Gastrocnemius medialis (tissue), 4 donors: Measurements from ENCODE around the gene NFIA. TPM values are rescaled to one million over a fixed set of nuclear protein-coding genes. Genes with fewer than 3 reads are reported as not detected.

Source experiments
- ATAC-seq, 2 donors: fragments of 150-250 bp; one replicate each; pipeline ENCODE4 v1.9.1; 2016
- DNase-seq, 2 donors: peaks; one replicate each; pipeline ENCODE4 v3.0.0-alpha.2; 2019
- H3K27ac ChIP-seq, 4 donors: fragments of 200-600 bp; sonication (generic); 1 replicate in 1 of 4; 2 replicates in 3 of 4; pipeline ENCODE4 v1.5.1; 2016 to 2018; ENCODE audit warnings: mild to moderate bottlenecking in 2 of 4, moderate library complexity in 1 of 4
- H3K27me3 ChIP-seq, 3 donors: fragments of 200-600 bp; sonication (generic) in 2 of 3; 1 replicate in 1 of 3; 2 replicates in 2 of 3; pipeline versions ENCODE4 v1.5.1 to v1.6.0; 2016 to 2019; ENCODE audit warnings: mild to moderate bottlenecking in 1 of 3, moderate library complexity in 1 of 3
- H3K36me3 ChIP-seq, 2 donors: fragments of 200-600 bp; sonication (generic) in 1 of 2; one replicate each; pipeline ENCODE4 v1.5.1; 2017 to 2018
- H3K4me1 ChIP-seq, 2 donors: fragments of 200-600 bp; sonication (generic) in 1 of 2; one replicate each; pipeline ENCODE4 v1.5.1; 2016 to 2017; ENCODE audit warnings: mild to moderate bottlenecking in 2 of 2
- H3K4me3 ChIP-seq, 4 donors: fragments of 200-600 bp; sonication (generic) in 3 of 4; 1 replicate in 1 of 4; 2 replicates in 3 of 4; pipeline ENCODE4 v1.5.1; 2016 to 2019; ENCODE audit warnings: mild to moderate bottlenecking in 2 of 4
- H3K9me3 ChIP-seq, 3 donors: fragments of 200-600 bp; sonication (generic) in 2 of 3; 1 replicate in 1 of 3; 2 replicates in 2 of 3; pipeline ENCODE4 v1.5.1; 2016 to 2019
- CTCF ChIP-seq, 5 experiments: fragments of 450-650 bp in 3 of 5; fragments of 200-600 bp in 2 of 5; sonication (generic) in 2 of 5; IDR thresholded peaks in 4 of 5; conservative IDR thresholded peaks in 1 of 5; 1 replicate in 4 of 5; 2 replicates in 1 of 5; pipeline ENCODE4 v1.5.1; 2016 to 2019; ENCODE audit warnings: antibody characterized with exemption in 5 of 5, mild to moderate bottlenecking in 3 of 5, moderate library complexity in 3 of 5
- POLR2A ChIP-seq, 2 donors: fragments of 450-650 bp; IDR thresholded peaks; one replicate each; pipeline ENCODE4 v1.6.1; 2017; ENCODE audit warnings: antibody characterized with exemption in 2 of 2, mild to moderate bottlenecking in 2 of 2, moderate library complexity in 2 of 2
- in situ Hi-C, 4 donors: fragments of 200-750 bp; cut with MboI; loops; one replicate each; pipeline versions ENCODE4 v1.15.0 to v1.8.0; 2017; ENCODE audit warnings: low sequenced_read_pairs in 4 of 4
- intact Hi-C: fragments of 100-400 bp; cut with DNase I; formaldehyde crosslinking; loops from one replicate; pipeline ENCODE4 v1.15.1; 2023; ENCODE audit warnings: low total_unique reads
- total RNA-seq, 4 donors: library from RNA; depleted of rRNA; stranded (reverse); fragments of >200 nt; gene quantifications; one replicate each; pipeline versions ENCODE4 v1.1.0 to v1.2.3, GENCODE V29; 2016

NFIA gene
- total RNA-seq, 4 donors from 2014 or later, result 12.9 to 27.0 (median 26.6) TPM

DNA sequence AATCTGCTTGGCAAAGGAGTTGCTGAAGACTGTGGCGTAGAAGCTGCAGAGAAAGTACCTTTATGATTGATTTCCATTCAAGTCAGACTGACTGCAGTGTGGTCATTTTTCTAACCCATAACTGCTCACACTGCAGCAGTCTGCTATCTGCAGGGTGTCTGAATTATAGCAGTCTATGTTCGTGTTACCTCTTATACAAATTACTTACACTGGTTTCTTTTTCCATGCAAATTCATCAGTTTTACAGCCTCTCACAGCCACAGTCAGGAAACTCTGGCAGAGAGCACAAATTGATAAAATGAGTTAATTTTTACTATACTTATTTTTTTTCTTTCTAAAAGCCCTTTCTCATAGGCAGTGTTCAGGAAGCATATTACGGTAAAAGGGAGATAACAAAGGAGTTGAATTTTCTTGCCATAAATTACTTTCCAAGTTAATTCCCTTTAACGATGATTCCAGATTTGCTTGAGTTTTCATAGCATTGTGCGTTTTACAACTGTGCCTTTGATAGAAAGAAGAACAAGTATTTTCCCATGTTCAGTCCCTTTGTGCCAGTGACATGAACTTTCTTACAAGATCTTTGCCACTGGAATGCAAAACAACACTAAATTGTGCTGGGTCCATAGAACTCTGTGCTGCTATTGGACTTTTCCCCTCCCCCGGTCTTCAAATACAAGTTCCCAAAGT lies 261.5 kb downstream of the NFIA start:
- Histone ChIP-seq H3K27ac (no peak overlapping the region), H3K9me3 (no peaks in the 10 kb centered on the region), H3K4me1 (peaks cover 24 to 32% of the 10 kb centered on the region in 2 donors), H3K4me3 (no peak overlapping the region), H3K36me3 (no peaks in the 10 kb centered on the region), H3K27me3 (no peaks in the 10 kb centered on the region)
- in situ Hi-C loops, result loop anchor here (10.0 to 25.0 kb wide), 5 partner anchors 51 to 482 kb away; no protein-coding TSS in a partner anchor
- no peak for DNase-seq
- intact Hi-C loops, result no loop called here
- no peak for ATAC-seq
- TF ChIP-seq CTCF (IDR thresholded peaks at IDR 0.05 in 4 of 5, conservative IDR thresholded peaks at IDR 0.05 in 1 of 5), result no peak
- no peak for TF ChIP-seq POLR2A (IDR thresholded peaks at IDR 0.05)

DNA sequence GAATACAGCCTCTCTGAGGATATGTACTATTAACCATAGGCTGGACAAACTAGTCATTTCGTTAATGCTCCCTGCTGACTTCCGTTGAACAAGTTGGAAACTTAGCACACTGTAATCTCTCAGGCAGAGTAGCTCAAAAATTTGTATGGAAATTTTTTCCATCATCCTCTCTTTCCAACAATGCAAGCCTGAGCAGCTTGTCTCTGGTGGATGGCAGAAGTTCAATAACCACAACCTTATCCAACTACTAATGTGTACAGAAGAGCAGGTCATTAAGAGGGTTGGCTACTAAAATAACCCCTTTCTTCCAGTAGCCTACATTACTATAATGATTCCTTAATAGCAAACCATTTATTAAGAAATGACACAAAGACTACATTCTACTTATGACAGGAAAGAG lies 262.3 kb downstream of the NFIA start:
- Histone ChIP-seq H3K36me3 (no peaks in the 10 kb centered on the region), H3K27ac (no peak overlapping the region), H3K27me3 (no peaks in the 10 kb centered on the region), H3K4me1 (peaks cover 19 to 26% of the 10 kb centered on the region in 2 donors), H3K4me3 (no peak overlapping the region), H3K9me3 (no peaks in the 10 kb centered on the region)
- TF ChIP-seq POLR2A (IDR thresholded peaks at IDR 0.05) (no peak), CTCF (IDR thresholded peaks at IDR 0.05 in 4 of 5, conservative IDR thresholded peaks at IDR 0.05 in 1 of 5) (no peak)
- intact Hi-C loops, result no loop called here
- in situ Hi-C loops, result loop anchor here (10.0 to 25.0 kb wide), 5 partner anchors 50 to 482 kb away; no protein-coding TSS in a partner anchor
- DNase-seq (no peak), ATAC-seq (no peak)

DNA sequence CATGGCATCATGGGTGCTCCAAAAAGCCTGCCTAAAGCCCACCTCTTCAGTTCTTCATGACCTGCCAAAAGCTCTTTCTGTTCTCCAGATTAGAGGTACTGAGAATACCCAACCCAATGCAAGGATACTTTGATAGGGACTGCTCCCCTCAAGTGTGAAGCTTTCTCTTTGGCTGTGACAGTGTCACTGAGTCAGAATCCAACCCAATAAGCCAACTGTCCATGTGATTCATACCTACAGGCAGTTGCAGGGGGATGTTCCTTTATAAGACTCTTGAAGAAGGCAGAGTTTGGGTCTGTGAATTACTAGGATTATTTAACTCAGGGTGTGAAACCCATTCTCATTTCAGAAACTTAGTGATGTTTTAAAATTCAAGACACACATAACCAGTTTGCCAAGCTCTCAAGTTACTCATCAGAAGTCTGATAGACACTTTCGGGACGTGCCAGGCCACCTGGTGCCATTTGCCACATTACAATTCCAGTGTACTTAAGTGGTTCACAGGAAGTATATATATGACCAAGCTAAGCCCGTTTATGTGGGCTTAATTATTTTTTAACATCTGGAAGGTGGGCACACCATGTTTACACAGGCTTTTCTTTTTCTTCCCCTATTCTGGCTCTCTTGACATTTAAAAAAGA lies 265.8 kb downstream of the NFIA start:
- DNase-seq (no peak), ATAC-seq (no peak)
- intact Hi-C loops, result no loop called here
- H3K27me3 ChIP-seq, result no peaks in the 10 kb centered on the region
- H3K4me3 ChIP-seq, result no peak overlapping the region
- H3K27ac ChIP-seq, result no peak overlapping the region
- H3K4me1 ChIP-seq, result peaks cover 29 to 31% of the 10 kb centered on the region in 2 donors
- H3K36me3 ChIP-seq, result peaks cover 0 to 6% of the 10 kb centered on the region in 2 donors
- H3K9me3 ChIP-seq, result no peaks in the 10 kb centered on the region
- TF ChIP-seq CTCF (IDR thresholded peaks at IDR 0.05 in 4 of 5, conservative IDR thresholded peaks at IDR 0.05 in 1 of 5) (no peak), POLR2A (IDR thresholded peaks at IDR 0.05) (no peak)
- in situ Hi-C loops, result loop anchor here (10.0 to 25.0 kb wide), 5 partner anchors 47 to 486 kb away; no protein-coding TSS in a partner anchor

DNA sequence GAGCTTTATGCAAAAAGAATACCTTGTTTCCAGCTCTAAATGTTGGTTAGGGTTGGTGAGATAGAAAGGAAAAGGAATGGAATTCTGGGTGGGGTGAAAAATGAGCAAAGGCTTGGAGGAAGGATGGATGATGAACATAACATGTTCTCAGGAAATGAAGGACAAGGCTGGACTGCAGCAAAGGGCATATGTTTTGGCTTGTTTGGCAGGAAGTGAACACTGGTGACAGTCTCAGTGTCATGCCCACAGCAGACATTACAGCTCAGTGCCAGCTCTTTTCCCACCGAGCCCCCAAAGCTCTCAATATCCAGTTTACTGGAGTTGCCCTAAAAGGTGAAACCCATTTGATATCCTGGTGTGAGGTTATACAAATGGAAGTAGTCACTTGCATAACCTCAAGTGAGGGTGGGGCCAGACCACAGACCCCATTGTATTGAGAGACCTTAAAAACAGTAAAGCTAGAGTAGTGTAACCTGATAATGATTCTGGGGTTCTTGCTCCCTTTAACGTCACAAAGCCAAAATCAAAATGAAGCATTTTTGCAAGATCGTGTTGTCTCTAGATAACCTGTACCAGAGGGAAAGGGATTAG lies 270.6 kb downstream of the NFIA start:
- ATAC-seq, result no peak
- intact Hi-C loops, result no loop called here

More for the DNA sequence above, 270.6 kb downstream of the NFIA start:
- Histone ChIP-seq H3K36me3 (peaks cover 0 to 6% of the 10 kb centered on the region in 2 donors), H3K27ac (peak overlapping the region in 1 of 4 donors; percentile 26), H3K4me1 (peaks cover 14 to 24% of the 10 kb centered on the region in 2 donors), H3K4me3 (no peak overlapping the region), H3K9me3 (no peaks in the 10 kb centered on the region), H3K27me3 (no peaks in the 10 kb centered on the region)
- TF ChIP-seq POLR2A (IDR thresholded peaks at IDR 0.05) (no peak), CTCF (IDR thresholded peaks at IDR 0.05 in 4 of 5, conservative IDR thresholded peaks at IDR 0.05 in 1 of 5) (no peak)
- in situ Hi-C loops, result no loop called here
- DNase-seq, result no peak
